ENCODE measurements around the gene GRK3.
"Not testable (repeated sequence)": the region's sequence is repeated elsewhere in the genome, so short reads cannot be mapped to it uniquely, and the experiment has no call there.

The GRK3 gene

DNA sequence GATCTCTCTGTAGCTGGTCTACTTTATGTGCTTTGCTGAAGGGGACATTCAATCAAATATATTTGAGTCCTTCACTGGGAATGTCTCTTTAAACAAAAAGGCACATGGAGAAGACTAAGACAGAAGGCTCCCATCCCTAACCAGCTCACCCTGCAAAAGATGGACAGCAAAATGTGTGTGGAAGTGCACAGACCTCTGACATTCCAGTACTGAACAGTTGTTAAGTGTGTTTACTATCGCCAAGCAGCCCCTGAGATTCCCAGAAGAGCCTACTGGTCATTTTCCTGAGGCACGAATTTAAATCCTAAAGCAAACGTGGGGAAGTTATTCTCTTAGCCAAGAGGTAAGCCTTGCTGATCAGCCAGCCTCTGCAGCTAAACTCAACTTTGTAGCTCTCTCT lies 50.3 kb downstream of the GRK3 start:
- not testable (repeated sequence) for H3K79me2 ChIP-seq (ENCODE audit: control insufficient read depth, low read length); H3K27ac ChIP-seq (ENCODE audit: low read depth, low read length); H3K36me3 ChIP-seq (ENCODE audit: control insufficient read depth, low read length); H3K9me2 ChIP-seq (replicated peaks; ENCODE audit: control insufficient read depth, low read length); H3K4me2 ChIP-seq (ENCODE audit: low read length); H4K20me1 ChIP-seq (ENCODE audit: control insufficient read depth, insufficient read depth, low read depth, low read length); H3K27me3 ChIP-seq (ENCODE audit: control insufficient read depth, low read length); H3K4me1 ChIP-seq (ENCODE audit: control insufficient read depth, low read length); H3K4me3 ChIP-seq (ENCODE audit: low read length); H3F3A ChIP-seq (ENCODE audit: control insufficient read depth, insufficient read depth); H3K9me3 ChIP-seq (ENCODE audit: control insufficient read depth, insufficient read depth, low read length)

DNA sequence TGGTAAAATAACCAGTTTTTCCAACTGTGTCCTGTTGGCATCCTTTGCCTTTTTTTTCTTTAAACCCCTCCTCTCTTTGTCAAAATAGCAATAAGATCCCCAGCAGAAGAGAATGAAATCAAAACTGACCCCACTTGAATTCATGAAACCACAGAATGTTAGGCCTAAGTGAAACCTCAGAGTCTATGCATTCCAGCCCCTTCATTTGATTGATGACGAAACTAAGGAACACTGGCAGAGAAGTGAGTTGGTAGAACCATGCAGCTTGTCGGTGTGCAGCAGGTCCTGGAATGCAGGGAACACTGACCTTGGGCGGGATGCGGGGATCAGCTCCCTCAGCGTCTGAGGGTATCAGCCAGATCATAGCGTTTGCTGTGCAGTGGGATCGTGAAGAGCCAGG lies 57.5 kb downstream of the GRK3 start:
- Histone ChIP-seq H3K79me2 (ENCODE audit: control insufficient read depth, low read length) (no peaks in the 10 kb centered on the region), H3K9me2 (replicated peaks; ENCODE audit: control insufficient read depth, low read length) (no peaks in the 10 kb centered on the region), H3K4me1 (ENCODE audit: control insufficient read depth, low read length) (peaks cover 13% of the 10 kb centered on the region), H3K27me3 (ENCODE audit: control insufficient read depth, low read length) (no peaks in the 10 kb centered on the region), H3F3A (ENCODE audit: control insufficient read depth, insufficient read depth) (no peaks in the 10 kb centered on the region), H3K4me2 (ENCODE audit: low read length) (no peak overlapping the region), H3K27ac (ENCODE audit: low read depth, low read length) (no peak overlapping the region), H4K20me1 (ENCODE audit: control insufficient read depth, insufficient read depth, low read depth, low read length) (no peaks in the 10 kb centered on the region), H3K4me3 (ENCODE audit: low read length) (no peak overlapping the region), H3K36me3 (ENCODE audit: control insufficient read depth, low read length) (no peaks in the 10 kb centered on the region), H3K9me3 (ENCODE audit: control insufficient read depth, insufficient read depth, low read length) (no peaks in the 10 kb centered on the region)
- TF ChIP-seq CTCF (IDR thresholded peaks at IDR 0.05; ENCODE audit: low read depth, low read length, poor library complexity, severe bottlenecking) (no peak), EZH2phosphoT487 (IDR thresholded peaks at IDR 0.05; ENCODE audit: borderline replicate concordance, low read length) (no peak)

DNA sequence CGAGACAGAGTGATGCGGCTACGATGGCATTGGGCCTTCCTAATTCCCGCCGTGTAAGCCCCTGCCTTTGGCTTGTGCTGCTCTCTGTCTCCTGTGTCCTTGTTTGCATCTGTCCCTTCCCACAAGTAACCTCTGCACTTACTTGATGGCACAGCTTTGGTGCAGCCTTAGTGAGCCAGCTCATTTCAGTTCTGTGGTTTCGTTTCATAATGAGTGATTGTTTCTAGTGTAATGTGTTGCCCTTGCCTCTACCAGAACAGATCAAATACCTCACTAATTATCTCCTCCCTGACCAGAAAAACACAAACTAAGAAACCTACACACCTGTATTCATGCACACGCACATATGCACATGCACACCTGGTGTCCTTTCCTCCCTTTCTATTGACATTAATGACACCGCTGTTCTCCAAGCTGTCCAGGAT lies 58.8 kb downstream of the GRK3 start:
- H3K27ac ChIP-seq (ENCODE audit: low read depth, low read length) = no peak overlapping the region
- no peak for TF ChIP-seq EZH2phosphoT487 (IDR thresholded peaks at IDR 0.05; ENCODE audit: borderline replicate concordance, low read length)
- no peak for TF ChIP-seq CTCF (IDR thresholded peaks at IDR 0.05; ENCODE audit: low read depth, low read length, poor library complexity, severe bottlenecking)
- no peak overlapping the region for H3K4me2 ChIP-seq (ENCODE audit: low read length)
- H3K4me3 ChIP-seq (ENCODE audit: low read length) = no peak overlapping the region
- H4K20me1 ChIP-seq (ENCODE audit: control insufficient read depth, insufficient read depth, low read depth, low read length) = no peaks in the 10 kb centered on the region
- H3K27me3 ChIP-seq (ENCODE audit: control insufficient read depth, low read length) = no peaks in the 10 kb centered on the region
- H3K4me1 ChIP-seq (ENCODE audit: control insufficient read depth, low read length) = peaks cover 22% of the 10 kb centered on the region
- H3K36me3 ChIP-seq (ENCODE audit: control insufficient read depth, low read length) = no peaks in the 10 kb centered on the region
- H3K79me2 ChIP-seq (ENCODE audit: control insufficient read depth, low read length) = no peaks in the 10 kb centered on the region
- H3K9me2 ChIP-seq (replicated peaks; ENCODE audit: control insufficient read depth, low read length) = no peaks in the 10 kb centered on the region
- no peaks in the 10 kb centered on the region for H3F3A ChIP-seq (ENCODE audit: control insufficient read depth, insufficient read depth)
- H3K9me3 ChIP-seq (ENCODE audit: control insufficient read depth, insufficient read depth, low read length) = no peaks in the 10 kb centered on the region

GRCh38 chr22:25623851-25624250 lies 59.4 kb downstream of the GRK3 start:
- Histone ChIP-seq H3K4me3 (ENCODE audit: low read length) (no peak overlapping the region), H4K20me1 (ENCODE audit: control insufficient read depth, insufficient read depth, low read depth, low read length) (no peaks in the 10 kb centered on the region), H3F3A (ENCODE audit: control insufficient read depth, insufficient read depth) (no peaks in the 10 kb centered on the region), H3K9me3 (ENCODE audit: control insufficient read depth, insufficient read depth, low read length) (no peaks in the 10 kb centered on the region), H3K9me2 (replicated peaks; ENCODE audit: control insufficient read depth, low read length) (no peaks in the 10 kb centered on the region), H3K27ac (ENCODE audit: low read depth, low read length) (no peak overlapping the region), H3K27me3 (ENCODE audit: control insufficient read depth, low read length) (no peaks in the 10 kb centered on the region), H3K4me1 (ENCODE audit: control insufficient read depth, low read length) (peaks cover 22% of the 10 kb centered on the region), H3K4me2 (ENCODE audit: low read length) (no peak overlapping the region), H3K36me3 (ENCODE audit: control insufficient read depth, low read length) (no peaks in the 10 kb centered on the region), H3K79me2 (ENCODE audit: control insufficient read depth, low read length) (no peaks in the 10 kb centered on the region)
- TF ChIP-seq CTCF (IDR thresholded peaks at IDR 0.05; ENCODE audit: low read depth, low read length, poor library complexity, severe bottlenecking) = no peak
- TF ChIP-seq EZH2phosphoT487 (IDR thresholded peaks at IDR 0.05; ENCODE audit: borderline replicate concordance, low read length) = no peak

Measured in DOHH2 (cell line).